VCaP (cell line): Measurements from ENCODE around the gene DRICH1.
"Not testable (repeated sequence)": the region's sequence is repeated elsewhere in the genome, so short reads cannot be mapped to it uniquely, and the experiment has no call there.

Source experiments
- H3K27ac ChIP-seq: fragments of 450-650 bp; 2 replicates; pipeline ENCODE4 v1.5.1; 2017
- CTCF ChIP-seq: fragments of 450-650 bp; conservative IDR thresholded peaks from 2 replicates; pipeline ENCODE4 v1.5.1; 2017; ENCODE audit warnings: mild to moderate bottlenecking, moderate library complexity

Gene DRICH1

GRCh38 chr22:23626286-23626975, 5.7 kb downstream of the DRICH1 start:
- no peak for TF ChIP-seq CTCF
- H3K27ac ChIP-seq = no peak overlapping the region

- no peak for TF ChIP-seq CTCF
- no peak overlapping the region for H3K27ac ChIP-seq
Observed at GRCh38 chr22:23622634-23623033, 9.5 kb downstream of the DRICH1 start.

- H3K27ac ChIP-seq = not testable (repeated sequence)
Observed at GRCh38 chr22:23621916-23622315, 10.2 kb downstream of the DRICH1 start.

GRCh38 chr22:23621082-23621780, 10.9 kb downstream of the DRICH1 start:
- H3K27ac ChIP-seq = no peak overlapping the region
- TF ChIP-seq CTCF = no peak

- no peak overlapping the region for H3K27ac ChIP-seq
- no peak for TF ChIP-seq CTCF
Observed at GRCh38 chr22:23613193-23613972, 18.7 kb downstream of the DRICH1 start.

GRCh38 chr22:23609983-23610781, 21.9 kb downstream of the DRICH1 start:
- H3K27ac ChIP-seq = no peak overlapping the region
- no peak for TF ChIP-seq CTCF

- no peak for TF ChIP-seq CTCF
- no peak overlapping the region for H3K27ac ChIP-seq
Observed at GRCh38 chr22:23608583-23608982, 23.5 kb downstream of the DRICH1 start.
